H9 (cell line): ENCODE measurements around the gene AGO1. TPM values are rescaled to one million over a fixed set of nuclear protein-coding genes. Genes with fewer than 3 reads are reported as not detected.
A peak's percentile ranks its signal among the peaks of the same experiment; 100 is the strongest.

Experiments used
- DNase-seq: peaks from one replicate; pipeline ENCODE4 v3.0.0-alpha.2; 2017
- H2AFZ ChIP-seq: one replicate; pipeline ENCODE4 v1.6.1; 2013; ENCODE audit warnings: mild to moderate bottlenecking, low read length, control low read depth, moderate library complexity
- H2AK5ac ChIP-seq: 2 replicates; pipeline ENCODE4 v1.6.1; 2013; ENCODE audit warnings: low read length, control low read depth, mixed read lengths; ENCODE audit not compliant: insufficient read length
- H2BK120ac ChIP-seq: one replicate; pipeline ENCODE4 v1.6.1; 2013; ENCODE audit warnings: low read depth, mild to moderate bottlenecking, low read length, control low read depth, inconsistent platforms; ENCODE audit not compliant: poor library complexity, severe bottlenecking
- H2BK12ac ChIP-seq: 2 replicates; pipeline ENCODE4 v1.6.1; 2013; ENCODE audit warnings: low read length, control low read depth, mixed read lengths, low read depth; ENCODE audit not compliant: insufficient read length
- H2BK15ac ChIP-seq: 2 replicates; pipeline ENCODE4 v1.6.1; 2013; ENCODE audit warnings: low read depth, low read length, control low read depth
- H2BK20ac ChIP-seq: one replicate; pipeline ENCODE4 v1.6.1; 2013; ENCODE audit warnings: low read depth, mild to moderate bottlenecking, low read length, control low read depth, inconsistent platforms; ENCODE audit not compliant: poor library complexity, severe bottlenecking
- H2BK5ac ChIP-seq: 2 replicates; pipeline ENCODE4 v1.6.1; 2013; ENCODE audit warnings: low read length, control low read depth, mixed read lengths; ENCODE audit not compliant: insufficient read length
- H3K14ac ChIP-seq: 2 replicates; pipeline ENCODE4 v1.6.1; 2013; ENCODE audit warnings: low read length, control low read depth; ENCODE audit not compliant: insufficient read depth
- H3K18ac ChIP-seq: 2 replicates; pipeline ENCODE4 v1.6.1; 2013; ENCODE audit warnings: low read depth, mild to moderate bottlenecking, mixed read lengths, low read length, control low read depth; ENCODE audit not compliant: insufficient read length
- H3K23ac ChIP-seq: 2 replicates; pipeline ENCODE4 v1.6.1; 2013; ENCODE audit warnings: low read length, control low read depth, mixed read lengths, low read depth; ENCODE audit not compliant: insufficient read length
- H3K23me2 ChIP-seq: 2 replicates; pipeline ENCODE4 v1.6.1; 2013; ENCODE audit warnings: low read depth, mild to moderate bottlenecking, mixed read lengths, low read length, control low read depth; ENCODE audit not compliant: insufficient read length, poor library complexity, severe bottlenecking
- H3K27ac ChIP-seq: 2 replicates; pipeline ENCODE4 v1.5.1; 2013; ENCODE audit warnings: low read length, control low read depth, mixed read lengths, low read depth; ENCODE audit not compliant: insufficient read length
- H3K27me3 ChIP-seq: 2 replicates; pipeline ENCODE4 v1.6.1; 2013; ENCODE audit warnings: low read length, control low read depth, inconsistent platforms; ENCODE audit not compliant: insufficient read depth
- H3K4ac ChIP-seq: 2 replicates; pipeline ENCODE4 v1.6.1; 2013; ENCODE audit warnings: low read depth, mild to moderate bottlenecking, control low read depth, inconsistent platforms, low read length, moderate library complexity
- H3K4me1 ChIP-seq: 2 replicates; pipeline ENCODE4 v1.6.1; 2013; ENCODE audit warnings: low read length, control low read depth, inconsistent platforms; ENCODE audit not compliant: insufficient read depth
- H3K4me2 ChIP-seq: 2 replicates; pipeline ENCODE4 v1.6.1; 2013; ENCODE audit warnings: low read length, control low read depth, mixed read lengths; ENCODE audit not compliant: insufficient read length, insufficient read depth
- H3K56ac ChIP-seq: 2 replicates; pipeline ENCODE4 v1.6.1; 2013; ENCODE audit warnings: low read depth, mild to moderate bottlenecking, mixed read lengths, low read length, control low read depth; ENCODE audit not compliant: insufficient read length
- H3K79me1 ChIP-seq: 2 replicates; pipeline ENCODE4 v1.6.1; 2013; ENCODE audit warnings: low read depth, mild to moderate bottlenecking, moderate library complexity, low read length, control low read depth, inconsistent platforms; ENCODE audit not compliant: insufficient read depth, poor library complexity, severe bottlenecking
- H3K79me2 ChIP-seq: 2 replicates; pipeline ENCODE4 v1.6.1; 2013; ENCODE audit warnings: low read length, control low read depth, inconsistent platforms; ENCODE audit not compliant: insufficient read depth
- H3K9ac ChIP-seq: 2 replicates; pipeline ENCODE4 v1.6.1; 2013; ENCODE audit warnings: low read length, control low read depth, mixed read lengths; ENCODE audit not compliant: insufficient read length; ENCODE audit errors: extremely low read depth
- H3K9me3 ChIP-seq: one replicate; pipeline ENCODE4 v1.6.1; 2013; ENCODE audit warnings: low read depth, low read length, inconsistent platforms; ENCODE audit not compliant: control insufficient read depth
- H3T11ph ChIP-seq: one replicate; pipeline ENCODE4 v1.6.1; 2013; ENCODE audit warnings: mild to moderate bottlenecking, low read length, control low read depth, inconsistent platforms
- H4K20me1 ChIP-seq: one replicate; pipeline ENCODE4 v1.6.1; 2013; ENCODE audit not compliant: control insufficient read depth, insufficient read length, insufficient read depth
- H4K5ac ChIP-seq: 2 replicates; pipeline ENCODE4 v1.6.1; 2013; ENCODE audit warnings: low read depth, mild to moderate bottlenecking, mixed read lengths, low read length, control low read depth; ENCODE audit not compliant: insufficient read length
- H4K8ac ChIP-seq: replicated peaks from 2 replicates; pipeline ENCODE4 v1.6.1; 2013; ENCODE audit warnings: low read length, control low read depth, mixed read lengths, low read depth; ENCODE audit not compliant: insufficient read length
- H4K91ac ChIP-seq: 2 replicates; pipeline ENCODE4 v1.6.1; 2013; ENCODE audit warnings: low read depth, mild to moderate bottlenecking, moderate library complexity, mixed read lengths, low read length, control low read depth; ENCODE audit not compliant: insufficient read length
- H3K27ac Mint-ChIP-seq, 3 experiments: 2 replicates in 2 of 3; 3 replicates in 1 of 3; pipeline ENCODE4 v1.8.0; 2020 to 2021; ENCODE audit warnings: mixed read lengths in 3 of 3, mild to moderate bottlenecking in 1 of 3, moderate library complexity in 1 of 3
- H3K27me3 Mint-ChIP-seq: 2 replicates; pipeline ENCODE4 v1.8.0; 2021; ENCODE audit warnings: low read depth, mild to moderate bottlenecking, moderate library complexity, mixed read lengths
- H3K36me3 Mint-ChIP-seq, 3 experiments: 2 replicates in 2 of 3; 3 replicates in 1 of 3; pipeline ENCODE4 v1.8.0; 2020 to 2021; ENCODE audit warnings: low read depth in 3 of 3, mixed read lengths in 3 of 3; ENCODE audit not compliant: insufficient read depth in 1 of 3
- H3K4me1 Mint-ChIP-seq, 2 experiments: 2 replicates each; pipeline ENCODE4 v1.8.0; 2020; ENCODE audit warnings: mixed read lengths in 2 of 2
- H3K4me3 Mint-ChIP-seq, 2 experiments: 2 replicates in 1 of 2; 3 replicates in 1 of 2; pipeline ENCODE4 v1.8.0; 2020 to 2021; ENCODE audit warnings: mild to moderate bottlenecking in 2 of 2, mixed read lengths in 2 of 2, moderate library complexity in 1 of 2
- H3K9me3 Mint-ChIP-seq, 2 experiments: 2 replicates in 1 of 2; 3 replicates in 1 of 2; pipeline ENCODE4 v1.8.0; 2020; ENCODE audit warnings: mild to moderate bottlenecking in 2 of 2, mixed read lengths in 2 of 2, moderate library complexity in 1 of 2
- CTCF ChIP-seq: fragments of 200-600 bp; sonication (generic); conservative IDR thresholded peaks from 3 replicates; pipeline ENCODE4 v1.8.0; 2021; ENCODE audit warnings: antibody characterized with exemption, mild to moderate bottlenecking
- WGBS: extraction: QIAGEN DNeasy Blood & Tissue Kit; methylation state at CpG from one replicate; pipeline ENCODE4 v1.1.7; 2013; ENCODE audit warnings: missing lambda C conversion rate, low lambda C conversion rate, mixed read lengths; ENCODE audit not compliant: insufficient read length; ENCODE audit errors: extremely low coverage; 5-methylcytosine and 5-hydroxymethylcytosine counted together
- total RNA-seq: library from RNA; stranded (reverse); gene quantifications from 2 replicates; pipeline ENCODE4 v1.2.1, GENCODE V29; 2021

The AGO1 gene
- total RNA-seq, 1 experiment from 2014 or later = 74.2 TPM

GRCh38 chr1:35845766-35846165 lies 37.2 kb upstream of the AGO1 start:
- Histone ChIP-seq H3K23ac (no peak overlapping the region), H3K56ac (no peak overlapping the region), H4K5ac (no peak overlapping the region), H3K4ac (no peak overlapping the region), H2AK5ac (no peak overlapping the region), H3K27me3 (no peaks in the 10 kb centered on the region), H3T11ph (no peak overlapping the region), H3K4me1 (no peaks in the 10 kb centered on the region; the same call in 1 of the 2 replicates), H3K79me2 (no peaks in the 10 kb centered on the region), H3K9me3 (no peaks in the 10 kb centered on the region), H2AFZ (no peak overlapping the region), H3K27ac (no peak overlapping the region), H4K20me1 (no peaks in the 10 kb centered on the region), H4K91ac (no peak overlapping the region), H2BK120ac (no peak overlapping the region), H3K18ac (no peak overlapping the region), H4K8ac (no peak overlapping the region), H3K14ac (no peak overlapping the region), H2BK15ac (no peak overlapping the region), H3K23me2 (no peaks in the 10 kb centered on the region), H2BK20ac (no peak overlapping the region), H3K79me1 (no peaks in the 10 kb centered on the region), H2BK5ac (no peak overlapping the region), H3K4me2 (no peak overlapping the region), H3K9ac (no peak overlapping the region), H2BK12ac (no peak overlapping the region)
- peaks cover 6 to 8% of the 10 kb centered on the region in 2 experiments; a peak in 2 of 4 replicates for H3K4me1 Mint-ChIP-seq
- H3K9me3 Mint-ChIP-seq = no peaks in the 10 kb centered on the region
- H3K36me3 Mint-ChIP-seq = peaks cover 4 to 36% (median 31%) of the 10 kb centered on the region in 3 experiments; a peak in 6 of 7 replicates
- TF ChIP-seq CTCF = no peak
- WGBS = no CpG with 5 or more reads among the region's 1 CpG
- H3K27ac Mint-ChIP-seq = 0 out of 7 replicates have a peak overlapping the region, but pooled peaks of 1 of the 3 experiments have one; percentile 46
- no peaks in the 10 kb centered on the region for H3K27me3 Mint-ChIP-seq
- no peak for DNase-seq
- H3K4me3 Mint-ChIP-seq = no peak overlapping the region
